ENCODE measurements around the gene COP1.
A peak's percentile ranks its signal among the peaks of the same experiment; 100 is the strongest.
"Not testable (repeated sequence)": the region's sequence is repeated elsewhere in the genome, so short reads cannot be mapped to it uniquely, and the experiment has no call there.

The COP1 gene

DNA sequence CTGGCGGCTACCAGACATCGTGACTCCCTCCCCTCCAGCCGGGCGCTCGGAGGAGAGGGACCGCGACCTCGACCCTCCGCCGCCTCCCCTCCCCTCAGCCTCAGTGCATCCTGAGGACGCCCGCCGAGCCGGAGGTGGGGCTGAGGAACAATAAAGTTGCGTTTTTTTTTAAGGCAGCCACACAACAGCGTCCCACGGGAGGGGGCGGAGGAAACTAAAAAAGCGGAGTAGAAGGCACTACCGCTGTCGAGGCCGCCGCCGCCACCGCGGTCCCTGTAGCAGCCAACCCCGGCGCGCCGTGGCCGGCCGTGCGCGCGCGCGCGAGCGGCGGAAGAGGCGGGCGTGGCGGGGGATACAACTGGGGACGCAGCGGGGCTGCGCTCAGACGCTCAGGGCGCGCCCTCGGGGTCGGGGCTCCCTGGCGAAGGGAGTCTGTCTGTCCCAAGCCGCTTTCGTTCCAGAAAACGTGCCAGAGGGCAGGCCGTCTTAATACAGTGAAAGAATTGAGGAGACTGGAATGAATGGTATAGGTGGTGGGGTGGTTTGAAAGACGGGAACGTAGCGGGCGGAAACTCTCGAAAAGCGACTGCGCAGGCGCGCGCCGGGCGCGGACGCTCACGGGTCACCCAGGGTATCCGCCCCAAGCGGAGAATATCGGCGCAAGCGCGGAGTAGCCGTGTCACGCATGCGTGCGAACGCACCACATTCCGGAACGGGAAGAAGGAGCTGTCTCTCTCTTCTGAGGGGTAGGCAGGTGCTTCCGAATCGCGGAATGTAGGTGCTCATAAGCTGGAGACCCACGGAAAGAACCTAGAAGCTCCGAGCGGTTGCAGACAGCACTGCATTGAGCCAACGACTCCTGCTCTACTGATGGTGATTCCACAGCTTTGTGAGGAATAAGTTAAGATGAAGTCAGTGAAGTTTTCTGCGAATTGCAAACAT lies at the start of gene COP1:
Gene COP1, minus strand, starts transcription at position 326 of the 942 bp plus-strand sequence. Its CDS starts 308 bp downstream, at position 18.
- peak; percentile 97 for DNase-seq (ENCODE audit: low spot score)

DNA sequence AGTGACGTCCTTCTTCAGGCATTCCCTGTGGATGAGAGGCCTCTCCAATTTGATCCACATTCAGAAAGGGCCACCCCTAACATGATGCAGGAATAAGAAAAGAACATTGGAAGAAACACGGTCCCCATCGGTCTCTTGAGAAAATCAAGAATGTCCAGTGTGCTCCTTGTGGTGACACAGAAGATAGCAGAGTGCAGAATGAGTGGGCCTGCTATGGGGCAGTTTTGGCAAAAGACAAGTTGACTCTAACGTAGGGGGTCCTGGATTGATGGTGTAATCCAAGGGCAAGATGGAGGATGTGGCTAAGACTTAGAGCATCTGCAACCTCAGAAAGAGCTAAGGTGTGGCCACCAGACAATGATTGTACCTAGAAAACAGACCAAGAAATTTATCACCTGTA lies 45.1 kb upstream of the COP1 start:
- no peak for DNase-seq (ENCODE audit: low spot score)

DNA sequence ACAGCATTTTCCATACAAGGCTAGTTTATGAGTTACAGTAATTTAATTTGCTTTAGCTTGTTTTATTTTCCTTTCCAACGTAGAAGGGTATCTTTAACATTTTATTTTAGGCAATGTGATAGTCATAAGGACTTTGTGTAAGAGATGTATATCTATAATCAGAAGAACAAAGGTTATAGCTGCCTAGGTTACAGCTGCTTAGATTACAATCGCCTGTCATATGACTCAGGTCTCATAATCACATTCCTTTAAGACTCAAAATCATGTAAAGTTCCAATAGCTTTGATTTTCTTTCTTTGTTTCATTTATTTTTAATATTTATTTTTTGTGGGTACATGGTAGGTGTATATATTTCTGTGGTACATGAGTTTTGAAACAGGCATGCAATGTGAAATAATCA lies 37.8 kb upstream of the COP1 start:
- no peak for DNase-seq (ENCODE audit: low spot score)

DNA sequence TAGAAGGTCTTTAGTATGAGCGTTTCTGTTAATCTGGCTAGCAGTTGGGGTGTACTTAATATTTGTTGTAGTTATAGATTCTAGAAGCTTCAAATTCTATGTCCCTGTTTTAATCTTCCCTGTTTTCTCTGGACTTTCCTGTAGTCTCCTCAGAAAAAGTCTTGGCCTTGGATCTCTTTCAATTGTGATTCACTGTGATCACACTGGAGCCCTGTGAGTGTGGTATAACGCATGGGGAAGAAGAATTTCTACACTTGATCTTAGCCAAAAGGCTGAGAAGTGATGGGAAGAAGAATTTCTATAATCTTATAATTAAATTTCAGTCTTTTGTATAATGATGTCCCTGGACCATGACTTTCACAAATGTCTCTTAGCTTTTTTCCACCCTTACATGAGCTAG lies 36.7 kb upstream of the COP1 start:
- DNase-seq (ENCODE audit: low spot score): no peak

DNA sequence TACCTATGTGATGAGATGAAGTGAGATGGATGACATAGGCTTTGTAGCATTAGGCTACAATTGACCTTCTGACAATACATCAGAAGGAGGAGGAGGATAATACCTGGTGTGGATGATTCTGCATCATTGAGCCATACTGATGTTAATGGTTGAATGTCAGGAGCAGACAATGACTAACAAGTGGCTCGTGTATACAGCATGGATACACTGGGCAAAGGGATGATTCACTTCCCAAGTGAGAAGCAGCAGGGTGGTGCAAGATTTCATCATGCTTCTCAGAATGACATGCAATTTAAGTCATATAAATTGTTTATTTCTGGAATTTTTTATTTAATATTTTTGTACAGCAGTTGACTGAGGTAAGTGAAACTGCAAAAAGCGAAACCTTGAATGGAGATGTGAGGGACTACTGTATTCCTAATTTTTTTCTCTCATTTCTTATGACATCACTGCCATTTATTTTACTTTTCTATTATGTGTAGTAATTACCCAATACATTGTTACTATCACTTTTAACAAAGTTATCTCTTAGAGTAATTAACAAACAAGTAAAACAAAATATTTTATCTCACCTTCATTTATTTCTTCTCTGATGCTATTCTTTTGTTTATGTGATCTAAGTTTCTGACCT lies 34.4 kb upstream of the COP1 start:
- peak; percentile 19 for DNase-seq (ENCODE audit: low spot score)

DNA sequence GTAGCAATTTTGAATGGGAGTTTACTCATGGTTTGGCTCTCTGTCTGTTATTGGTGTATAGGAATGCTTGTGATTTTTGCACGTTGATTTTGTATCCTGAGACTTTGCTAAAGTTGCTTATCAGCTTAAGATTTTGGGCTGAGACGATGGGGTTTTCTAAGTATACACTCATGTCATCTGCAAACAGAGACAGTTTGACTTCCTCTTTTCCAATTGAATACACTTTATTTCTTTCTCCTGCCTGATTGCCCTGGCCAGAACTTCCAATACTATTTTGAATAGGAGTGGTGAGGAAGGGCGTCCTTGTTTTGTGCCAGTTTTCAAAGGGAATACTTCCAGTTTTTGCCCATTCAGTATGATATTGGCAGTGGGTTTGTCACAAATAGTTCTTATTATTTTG lies 26.6 kb upstream of the COP1 start:
- not testable (repeated sequence) for DNase-seq (ENCODE audit: low spot score)

DNA sequence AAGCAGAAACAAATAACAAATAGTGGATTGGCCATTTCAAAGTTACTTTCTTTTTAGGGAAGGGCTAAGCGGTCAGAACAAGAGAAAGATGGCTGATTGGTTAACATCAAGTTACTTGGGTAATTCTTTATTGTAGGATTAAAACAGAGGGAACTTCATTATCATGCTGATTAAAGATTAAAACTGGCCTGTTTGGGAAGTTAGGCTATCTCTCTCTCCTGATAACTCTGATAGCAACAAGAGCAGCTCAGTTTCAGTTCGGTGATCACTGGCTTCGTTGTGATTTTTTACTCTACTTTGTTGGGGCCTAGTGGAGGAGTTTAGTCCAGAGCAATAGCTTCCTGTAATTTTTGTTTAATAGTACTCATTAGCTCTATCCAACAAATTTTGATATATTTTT lies 20.5 kb upstream of the COP1 start:
- no peak for DNase-seq (ENCODE audit: low spot score)

DNA sequence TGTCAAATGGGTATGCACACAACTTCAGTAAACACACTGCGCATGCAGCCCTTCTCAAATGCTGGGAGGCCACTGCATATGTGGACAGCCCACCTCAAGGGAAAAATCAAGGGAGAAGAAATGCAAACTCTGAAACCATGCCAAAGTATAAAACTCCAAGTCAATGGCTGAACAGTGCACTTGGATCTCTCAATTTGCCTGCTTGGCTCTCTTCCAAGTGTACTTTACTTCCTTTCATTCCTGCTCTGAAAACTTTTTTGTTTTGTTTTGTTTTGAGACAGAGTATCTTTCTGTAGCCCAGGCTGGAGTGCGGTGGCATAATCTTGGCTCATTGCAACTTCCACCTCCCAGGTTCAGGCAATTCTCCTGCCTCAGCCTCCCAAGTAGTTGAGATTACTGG lies 18.8 kb upstream of the COP1 start:
- no peak for DNase-seq (ENCODE audit: low spot score)

DNA sequence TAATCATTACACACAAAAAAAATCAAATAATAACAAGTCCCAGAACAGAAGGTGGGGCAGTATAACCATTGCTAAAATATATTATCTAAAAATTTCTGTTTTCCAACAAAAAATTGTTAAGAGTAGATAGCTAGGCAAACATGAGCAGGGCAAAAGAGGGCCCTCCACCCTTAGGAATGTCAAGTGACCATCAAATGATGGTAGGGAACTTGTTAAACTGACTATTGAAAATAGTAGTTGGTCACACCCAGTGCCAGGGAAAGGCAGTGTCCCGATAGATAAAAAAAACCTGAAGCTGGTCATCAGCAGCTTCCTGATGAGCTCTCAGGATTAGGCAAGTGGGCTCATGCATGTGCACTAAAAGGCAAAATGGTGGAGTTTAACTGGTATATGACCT lies 18.4 kb upstream of the COP1 start:
- no peak for DNase-seq (ENCODE audit: low spot score)

DNA sequence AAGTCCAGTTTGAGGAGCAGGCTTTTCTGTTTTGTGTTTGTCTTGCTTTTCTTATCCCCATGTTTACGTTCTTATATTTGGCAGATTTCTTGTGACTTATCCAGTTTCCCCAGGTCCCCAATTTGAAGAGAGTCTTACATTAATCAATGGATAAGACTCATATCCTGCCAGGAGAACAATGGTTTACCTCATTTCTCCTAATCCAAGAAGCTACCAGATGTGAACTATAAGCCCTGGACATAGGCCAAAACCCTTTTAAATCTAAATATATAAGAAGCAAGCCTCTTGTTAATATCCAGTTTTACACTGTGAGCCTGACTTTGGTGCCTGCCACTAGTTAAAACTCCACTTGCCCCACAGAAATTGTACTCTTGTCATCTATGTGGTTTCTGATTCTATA lies 15.1 kb upstream of the COP1 start:
- DNase-seq (ENCODE audit: low spot score): no peak

DNA sequence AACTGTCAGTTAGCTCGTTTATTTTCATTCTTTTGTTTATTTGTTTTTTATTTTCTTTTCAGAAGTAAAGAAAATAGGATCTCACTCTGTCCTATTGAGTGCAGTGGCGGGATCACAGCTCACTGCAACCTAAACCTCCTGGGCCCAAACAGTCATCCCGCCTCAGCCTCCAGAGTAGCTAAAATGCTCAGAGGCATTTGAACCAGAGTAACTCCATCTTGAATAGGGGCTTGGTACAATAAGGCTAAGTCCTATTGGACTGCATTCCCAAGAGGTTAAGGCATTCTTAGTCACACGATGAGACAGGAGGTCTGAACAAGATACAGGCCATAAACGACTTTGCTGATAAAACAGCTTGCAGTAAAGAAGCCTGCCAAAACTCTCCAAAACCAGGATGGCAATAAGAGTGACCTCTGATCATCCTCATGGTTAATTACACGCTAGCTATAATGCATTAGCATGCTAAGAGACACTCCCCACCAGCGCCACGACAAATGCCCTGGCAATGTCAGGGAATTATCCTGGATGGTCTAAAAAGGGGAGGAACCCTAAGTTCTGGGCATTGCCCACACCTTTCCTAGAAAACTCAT lies 13.1 kb upstream of the COP1 start:
- no peak for DNase-seq (ENCODE audit: low spot score)

DNA sequence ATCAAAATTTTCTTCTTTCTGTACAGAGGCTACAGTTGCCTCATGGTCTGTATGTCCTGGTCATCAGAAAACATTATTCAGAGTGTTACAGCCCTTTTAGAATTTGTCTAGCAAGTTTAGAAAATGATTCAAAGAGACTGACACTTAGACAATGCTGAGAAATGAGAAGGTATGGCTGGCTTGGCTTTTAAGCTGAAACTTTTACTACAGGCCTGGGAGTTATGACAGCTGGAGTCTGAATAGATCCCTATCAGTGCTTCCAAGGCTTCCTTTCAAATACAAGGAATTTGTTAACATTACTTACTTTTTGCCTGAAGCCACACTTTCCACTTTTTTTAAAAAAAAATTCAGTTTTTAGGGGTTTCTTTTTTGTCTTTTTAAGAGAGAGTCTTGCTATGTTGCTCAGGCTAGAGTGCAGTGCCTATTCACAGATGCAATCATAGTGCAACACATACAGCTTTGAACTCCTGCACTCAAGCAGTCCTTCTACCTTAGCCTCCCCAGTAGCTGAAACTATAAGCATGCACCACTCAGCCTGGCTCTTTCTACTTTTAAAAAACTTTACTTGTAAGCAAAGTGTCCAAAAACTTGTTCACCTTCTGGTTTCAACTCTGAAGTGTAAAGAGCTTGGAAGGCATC lies 10.5 kb upstream of the COP1 start:
- no peak for DNase-seq (ENCODE audit: low spot score)

DNA sequence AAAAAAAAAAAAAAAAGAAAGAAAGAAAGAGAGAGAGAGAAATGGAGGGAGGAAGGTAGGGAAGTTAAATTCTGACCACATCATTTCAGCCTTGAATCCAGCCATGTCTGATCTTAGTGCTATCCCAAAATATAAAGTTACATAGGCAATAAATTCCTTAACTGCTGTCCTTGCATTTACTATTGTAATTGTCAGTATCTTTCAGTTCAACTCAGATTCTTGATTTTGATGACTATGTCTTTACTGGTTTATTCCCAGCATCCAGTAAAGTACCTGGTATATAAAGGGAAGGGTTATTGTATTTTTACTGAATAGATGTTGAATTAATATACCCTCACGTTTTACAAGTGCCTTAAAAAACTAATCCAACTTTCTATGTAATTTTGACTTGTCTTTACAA lies 8.9 kb upstream of the COP1 start:
- DNase-seq (ENCODE audit: low spot score): no peak

DNA sequence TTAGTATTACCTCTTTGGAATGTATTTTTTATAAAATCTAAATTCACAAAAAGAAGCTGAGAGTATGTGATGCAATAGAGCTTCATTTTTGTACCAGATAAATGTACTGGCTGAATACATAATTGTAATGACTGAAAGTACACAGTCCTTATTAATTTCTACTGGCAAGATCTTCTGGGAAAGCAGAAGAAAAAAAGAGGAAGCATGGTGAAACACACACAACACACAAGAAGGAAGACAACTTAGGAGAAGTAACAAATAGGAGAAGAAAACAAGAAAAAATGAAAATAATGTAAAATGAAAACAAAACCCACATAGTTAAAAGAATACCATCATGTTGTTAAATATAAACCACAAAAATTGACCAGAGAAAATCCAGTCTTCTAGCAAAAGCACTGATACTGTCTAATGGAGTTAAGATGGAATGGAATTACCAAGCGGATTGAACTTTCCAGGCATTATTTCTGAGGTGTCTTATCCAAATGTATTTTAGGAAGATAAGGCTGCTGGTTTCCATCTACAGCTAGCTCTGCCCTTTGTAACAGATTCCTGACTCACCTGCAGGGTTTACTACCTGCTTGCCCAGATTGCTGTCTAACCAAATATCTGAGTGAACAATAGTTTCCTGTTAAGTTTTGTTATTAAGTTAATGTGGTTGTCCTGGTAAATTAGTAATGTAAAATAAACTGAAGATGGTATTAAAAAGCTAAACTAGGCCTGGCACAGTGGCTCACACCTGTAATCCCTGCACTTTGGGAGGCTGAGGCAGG lies 4.5 kb upstream of the COP1 start:
- no peak for DNase-seq (ENCODE audit: low spot score)

DNA sequence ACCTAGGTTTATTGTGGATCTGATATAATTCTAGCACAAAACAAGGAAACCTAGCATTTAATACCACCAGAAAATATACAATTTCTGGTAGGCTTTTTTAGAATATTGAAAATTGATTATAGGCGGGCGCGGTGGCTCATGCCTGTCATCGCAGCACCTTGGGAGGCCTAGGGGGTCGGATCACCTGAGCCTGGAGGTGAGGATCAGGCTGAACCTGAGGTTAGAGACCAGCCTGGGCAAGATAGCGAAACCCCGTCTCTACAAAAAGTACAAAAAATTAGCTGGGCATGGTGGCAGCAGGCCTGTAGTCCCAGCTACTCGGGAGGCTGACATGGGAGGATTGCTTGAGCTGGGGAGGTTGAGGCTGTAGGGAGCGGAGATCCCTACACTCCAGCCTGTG lies 948 bp upstream of the COP1 start:
- DNase-seq (ENCODE audit: low spot score): no peak

DNA sequence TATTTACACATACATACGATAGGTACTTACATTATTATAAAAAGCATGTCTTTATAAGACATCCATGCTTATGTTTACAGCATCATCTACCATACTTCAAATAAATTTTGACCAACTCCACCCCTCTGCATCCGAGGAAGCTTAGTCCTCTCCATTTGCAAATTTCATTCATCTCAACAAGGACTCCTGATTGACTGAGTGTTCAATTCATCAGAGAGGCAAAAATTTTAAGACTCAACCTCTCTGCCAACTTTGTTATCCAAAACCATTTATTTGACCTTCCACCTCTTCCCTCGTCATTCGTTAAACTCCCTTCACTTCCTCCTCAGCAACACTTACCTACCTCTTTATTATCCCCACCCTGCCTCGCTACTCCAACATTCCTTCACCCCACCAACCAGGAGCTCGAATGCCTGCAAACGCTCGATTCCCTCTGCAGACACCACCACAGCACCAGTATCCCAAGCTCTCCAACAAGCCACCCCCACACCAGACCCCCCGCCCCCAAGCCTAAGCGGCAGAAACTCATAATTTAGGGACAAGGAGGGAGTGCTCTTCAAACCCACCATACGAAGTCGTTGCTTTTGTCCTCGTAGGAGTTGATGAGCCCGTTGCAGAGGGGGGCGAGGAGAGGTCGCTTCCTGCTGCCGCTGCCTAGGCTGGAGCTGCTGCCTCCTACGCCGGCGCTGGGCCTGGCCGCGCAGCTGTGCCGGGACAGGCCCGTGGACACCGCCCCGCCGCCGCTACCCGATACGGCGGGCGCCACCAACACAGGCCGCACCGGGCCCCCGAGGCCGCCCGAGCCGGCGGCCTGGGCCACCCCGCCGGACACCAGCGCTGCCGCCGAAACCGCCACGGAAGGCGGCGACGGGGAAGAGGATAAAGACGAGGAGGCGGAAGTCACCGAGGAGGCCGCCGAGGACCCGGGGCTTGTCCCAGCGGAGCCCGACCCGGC lies 803 bp downstream of the COP1 start:
- DNase-seq (ENCODE audit: low spot score): peak; percentile 15

DNA sequence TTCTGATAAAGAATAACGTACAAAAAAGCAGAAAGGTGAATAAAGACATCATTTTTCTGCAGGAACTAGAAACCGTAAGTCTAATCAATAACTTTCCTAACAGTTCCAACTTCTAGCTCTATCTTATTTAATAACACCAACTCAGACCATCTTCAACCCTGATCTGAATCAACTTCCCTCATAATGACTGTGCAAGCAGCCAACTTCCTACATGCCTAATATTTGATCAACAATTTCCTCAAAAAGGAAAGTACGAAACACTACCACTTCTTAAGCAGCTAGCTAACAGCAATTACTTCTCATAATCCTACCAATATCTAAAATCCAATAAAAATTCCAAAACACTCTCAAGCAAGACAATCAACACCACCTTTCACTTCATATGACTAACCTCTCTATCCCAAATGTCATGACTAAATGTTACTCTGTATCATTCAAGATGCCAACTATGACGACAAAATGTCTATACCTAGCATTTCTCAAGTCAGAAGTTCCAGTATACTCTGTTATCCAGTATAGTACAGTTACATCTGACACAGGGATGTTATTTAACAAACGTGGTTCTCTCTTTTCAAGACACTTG lies 1.7 kb downstream of the COP1 start:
- DNase-seq (ENCODE audit: low spot score): peak; percentile 43

DNA sequence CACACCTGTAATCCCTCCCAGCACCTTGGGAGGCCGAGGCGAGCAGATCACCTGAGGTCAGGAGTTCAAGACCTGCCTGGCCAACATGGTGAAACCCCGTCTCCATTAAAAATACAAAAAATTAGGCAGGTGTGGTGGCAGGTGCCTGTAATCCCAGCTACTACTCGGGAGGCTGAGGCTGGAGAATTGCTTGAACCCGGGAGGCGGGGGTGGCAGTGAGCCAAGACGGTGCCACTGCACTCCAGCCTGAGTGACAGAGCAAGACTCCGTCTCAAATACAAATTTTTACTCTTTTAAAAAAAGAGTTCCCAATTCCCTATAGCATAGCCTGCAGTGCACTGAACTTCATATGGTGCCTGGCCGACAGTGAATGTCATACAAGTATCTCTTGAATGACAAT lies 2.4 kb downstream of the COP1 start:
- not testable (repeated sequence) for DNase-seq (ENCODE audit: low spot score)

DNA sequence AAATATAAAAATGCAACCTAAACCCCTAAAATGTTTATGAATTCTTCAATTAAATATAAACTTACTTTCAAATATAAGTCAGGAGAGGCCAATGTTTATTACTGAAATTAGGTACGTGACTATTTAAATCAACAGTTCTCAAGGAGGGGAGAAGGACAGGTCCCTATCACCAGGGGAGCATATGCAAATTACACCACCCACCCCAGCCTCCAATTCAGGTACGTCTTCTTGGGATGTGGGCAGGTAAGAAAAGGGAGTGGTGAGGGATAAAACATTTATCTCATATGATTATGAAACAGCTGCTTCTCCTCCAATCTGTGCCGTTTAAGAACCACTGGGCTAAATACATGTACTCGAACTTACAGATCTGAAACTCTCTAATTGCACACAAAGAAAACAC lies 3.4 kb downstream of the COP1 start:
- DNase-seq (ENCODE audit: low spot score): no peak

DNA sequence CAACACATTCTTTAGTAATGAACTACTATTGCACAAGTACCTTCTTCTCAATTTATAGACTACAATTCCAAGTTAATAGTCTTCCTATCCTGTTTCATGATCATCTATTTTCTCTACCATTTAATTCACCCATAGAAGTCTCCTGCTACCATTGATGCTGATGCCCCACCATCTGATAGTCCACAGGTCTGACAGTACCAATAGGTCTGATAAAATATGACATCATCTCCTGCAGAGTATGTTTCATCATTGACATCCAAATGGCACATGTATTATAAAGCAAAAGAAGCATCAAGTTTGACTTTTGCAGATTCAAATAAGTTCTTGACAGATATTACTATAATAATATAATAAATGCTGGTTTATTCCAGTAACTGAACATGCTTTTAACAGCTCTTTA lies 5.5 kb downstream of the COP1 start:
- DNase-seq (ENCODE audit: low spot score): no peak

All from activated CD4-positive, alpha-beta T cell treated with anti-CD3 and anti-CD28 coated beads, Interleukin-2, Interleukin-4, amounts not matched to agents 100 ng/mL and 50 ng/mL, durations not matched to agents 16 hours and 8 hours (primary cell).